ENCODE measurements around the gene GALNTL6. TPM values are rescaled to one million over a fixed set of nuclear protein-coding genes. Genes with fewer than 3 reads are reported as not detected.

The GALNTL6 gene
- polyA plus RNA-seq, 1 donor (not counting 4 experiments of a cell fraction or from before 2014, with no cell fraction given) = not detected

- FAIRE-seq = no peak
- Histone ChIP-seq H3K27me3 (ENCODE audit: control insufficient read depth, extremely low read depth, insufficient read depth, low read length) (no peaks in the 10 kb centered on the region), H3K9me1 (ENCODE audit: control insufficient read depth, extremely low read depth, insufficient read depth, low read length) (no peaks in the 10 kb centered on the region), H3K9ac (ENCODE audit: control insufficient read depth, extremely low read depth, insufficient read depth, low read length) (no peak overlapping the region), H3K9me3 (ENCODE audit: control insufficient read depth, low read depth, low read length) (no peaks in the 10 kb centered on the region), H3K36me3 (ENCODE audit: control insufficient read depth in 2 of 2, extremely low read depth in 1 of 2, insufficient read depth in 2 of 2, low read length in 2 of 2) (no peaks in the 10 kb centered on the region), H3K4me3 (ENCODE audit: control insufficient read depth in 2 of 3, extremely low read depth in 1 of 3, insufficient read depth in 2 of 3, low read depth in 1 of 3, low read length in 3 of 3) (no peak overlapping the region), H3K4me2 (ENCODE audit: control insufficient read depth, extremely low read depth, insufficient read depth, low read depth, low read length) (no peak overlapping the region), H2AFZ (ENCODE audit: control insufficient read depth, low read length) (no peak overlapping the region), H4K20me1 (ENCODE audit: control insufficient read depth, extremely low read depth, insufficient read depth, low read length) (no peaks in the 10 kb centered on the region), H3K27ac (ENCODE audit: control insufficient read depth, insufficient read depth, low read length) (no peak overlapping the region), H3K79me2 (ENCODE audit: control insufficient read depth, insufficient read depth, low read length) (no peaks in the 10 kb centered on the region), H3K4me1 (ENCODE audit: control insufficient read depth, extremely low read depth, insufficient read depth, low read length) (peaks cover 8% of the 10 kb centered on the region)
- DNase-seq (ENCODE audit: low read depth, low spot score) = no peak
- TF ChIP-seq, protein P1, sequence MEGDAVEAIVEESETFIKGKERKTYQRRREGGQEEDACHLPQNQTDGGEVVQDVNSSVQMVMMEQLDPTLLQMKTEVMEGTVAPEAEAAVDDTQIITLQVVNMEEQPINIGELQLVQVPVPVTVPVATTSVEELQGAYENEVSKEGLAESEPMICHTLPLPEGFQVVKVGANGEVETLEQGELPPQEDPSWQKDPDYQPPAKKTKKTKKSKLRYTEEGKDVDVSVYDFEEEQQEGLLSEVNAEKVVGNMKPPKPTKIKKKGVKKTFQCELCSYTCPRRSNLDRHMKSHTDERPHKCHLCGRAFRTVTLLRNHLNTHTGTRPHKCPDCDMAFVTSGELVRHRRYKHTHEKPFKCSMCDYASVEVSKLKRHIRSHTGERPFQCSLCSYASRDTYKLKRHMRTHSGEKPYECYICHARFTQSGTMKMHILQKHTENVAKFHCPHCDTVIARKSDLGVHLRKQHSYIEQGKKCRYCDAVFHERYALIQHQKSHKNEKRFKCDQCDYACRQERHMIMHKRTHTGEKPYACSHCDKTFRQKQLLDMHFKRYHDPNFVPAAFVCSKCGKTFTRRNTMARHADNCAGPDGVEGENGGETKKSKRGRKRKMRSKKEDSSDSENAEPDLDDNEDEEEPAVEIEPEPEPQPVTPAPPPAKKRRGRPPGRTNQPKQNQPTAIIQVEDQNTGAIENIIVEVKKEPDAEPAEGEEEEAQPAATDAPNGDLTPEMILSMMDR (optimal IDR thresholded peaks at IDR 0.05 in 1 of 3, IDR thresholded peaks at IDR 0.05 in 1 of 3, conservative IDR thresholded peaks at IDR 0.05 in 1 of 3; ENCODE audit: extremely low read depth in 1 of 3, insufficient read depth in 2 of 3, low read length in 3 of 3) = no peak
- no peak for TF ChIP-seq EZH2 (IDR thresholded peaks at IDR 0.05; ENCODE audit: low read length)
- dilution Hi-C loops (cut with MboI; ENCODE audit: extremely low pct_ligation_motif_present, low sequenced_read_pairs) = no loop called here
Observed at GRCh38 chr4:173009129-173009823, 1196.1 kb downstream of the GALNTL6 start.

- dilution Hi-C loops (cut with MboI; ENCODE audit: extremely low pct_ligation_motif_present, low sequenced_read_pairs) = no loop called here
- Histone ChIP-seq H3K4me3 (ENCODE audit: control insufficient read depth in 2 of 3, extremely low read depth in 1 of 3, insufficient read depth in 2 of 3, low read depth in 1 of 3, low read length in 3 of 3) (no peak overlapping the region), H3K9me3 (ENCODE audit: control insufficient read depth, low read depth, low read length) (no peaks in the 10 kb centered on the region), H3K27me3 (ENCODE audit: control insufficient read depth, extremely low read depth, insufficient read depth, low read length) (no peaks in the 10 kb centered on the region), H3K9me1 (ENCODE audit: control insufficient read depth, extremely low read depth, insufficient read depth, low read length) (no peaks in the 10 kb centered on the region), H3K9ac (ENCODE audit: control insufficient read depth, extremely low read depth, insufficient read depth, low read length) (no peak overlapping the region), H3K4me2 (ENCODE audit: control insufficient read depth, extremely low read depth, insufficient read depth, low read depth, low read length) (no peak overlapping the region), H3K4me1 (ENCODE audit: control insufficient read depth, extremely low read depth, insufficient read depth, low read length) (peaks cover 9% of the 10 kb centered on the region), H2AFZ (ENCODE audit: control insufficient read depth, low read length) (no peak overlapping the region), H3K27ac (ENCODE audit: control insufficient read depth, insufficient read depth, low read length) (no peak overlapping the region), H4K20me1 (ENCODE audit: control insufficient read depth, extremely low read depth, insufficient read depth, low read length) (no peaks in the 10 kb centered on the region), H3K36me3 (ENCODE audit: control insufficient read depth in 2 of 2, extremely low read depth in 1 of 2, insufficient read depth in 2 of 2, low read length in 2 of 2) (no peaks in the 10 kb centered on the region), H3K79me2 (ENCODE audit: control insufficient read depth, insufficient read depth, low read length) (no peaks in the 10 kb centered on the region)
- FAIRE-seq (no peak), DNase-seq (ENCODE audit: low read depth, low spot score) (no peak)
- TF ChIP-seq, protein P1 (optimal IDR thresholded peaks at IDR 0.05 in 1 of 3, IDR thresholded peaks at IDR 0.05 in 1 of 3, conservative IDR thresholded peaks at IDR 0.05 in 1 of 3; ENCODE audit: extremely low read depth in 1 of 3, insufficient read depth in 2 of 3, low read length in 3 of 3) = no peak
- TF ChIP-seq EZH2 (IDR thresholded peaks at IDR 0.05; ENCODE audit: low read length) = no peak
Observed at GRCh38 chr4:173012608-173013007, 1199.4 kb downstream of the GALNTL6 start.

Data from keratinocyte (primary cell).